Vagina (tissue), 2 donors: ENCODE results near the gene DICER1. TPM values are rescaled to one million over a fixed set of nuclear protein-coding genes. Genes with fewer than 3 reads are reported as not detected.

Source experiments
- DNase-seq, 2 donors: peaks; one replicate each; pipeline ENCODE4 v3.0.0-alpha.2; 2017; ENCODE audit errors: extremely low spot score in 2 of 2
- H3K27ac ChIP-seq: fragments of 200-600 bp; sonication (generic); one replicate; pipeline ENCODE4 v1.5.1; 2019
- H3K27me3 ChIP-seq: fragments of 200-600 bp; sonication (generic); one replicate; pipeline ENCODE4 v1.5.1; 2019
- H3K36me3 ChIP-seq, 2 donors: fragments of 200-600 bp; sonication (generic); one replicate each; pipeline ENCODE4 v1.5.1; 2017 to 2019
- H3K4me1 ChIP-seq: fragments of 200-600 bp; sonication (generic); one replicate; pipeline ENCODE4 v1.5.1; 2019
- H3K4me3 ChIP-seq, 2 donors: fragments of 200-600 bp; sonication (generic); 1 replicate in 1 of 2; 2 replicates in 1 of 2; pipeline ENCODE4 v1.5.1; 2016 to 2019
- H3K9me3 ChIP-seq: fragments of 200-600 bp; sonication (generic); one replicate; pipeline ENCODE4 v1.5.1; 2019
- CTCF ChIP-seq, 3 experiments: fragments of 450-650 bp in 2 of 3; fragments of 200-600 bp in 1 of 3; sonication (generic) in 1 of 3; IDR thresholded peaks; one replicate each; pipeline ENCODE4 v1.5.1; 2017 to 2019; ENCODE audit warnings: antibody characterized with exemption in 3 of 3, mild to moderate bottlenecking in 2 of 3, moderate library complexity in 2 of 3
- POLR2A ChIP-seq, 2 donors: fragments of 450-650 bp; IDR thresholded peaks; one replicate each; pipeline ENCODE4 v1.6.1; 2017; ENCODE audit warnings: antibody characterized with exemption in 2 of 2, mild to moderate bottlenecking in 2 of 2, moderate library complexity in 2 of 2
- POLR2AphosphoS5 ChIP-seq, 2 donors: sonication (generic); formaldehyde crosslinking; IDR thresholded peaks; one replicate each; pipeline ENCODE4 v1.9.0; 2017; ENCODE audit warnings: antibody characterized with exemption in 2 of 2, mild to moderate bottlenecking in 2 of 2, low read depth in 1 of 2; ENCODE audit not compliant: insufficient read depth in 1 of 2
- intact Hi-C: fragments of 100-400 bp; cut with DNase I; formaldehyde crosslinking; loops from one replicate; pipeline ENCODE4 v1.15.1; 2023
- total RNA-seq: library from RNA; depleted of rRNA; stranded (reverse); fragments of >200 nt; gene quantifications from one replicate; pipeline ENCODE4 v1.2.3, GENCODE V29; 2016

DICER1 gene
- total RNA-seq, 1 donor from 2014 or later: 68.3 TPM

GRCh38 chr14:95075789-95076188 lies 81.5 kb downstream of the DICER1 start:
- no peaks in the 10 kb centered on the region for H3K27me3 ChIP-seq
- intact Hi-C loops: no loop called here
- H3K4me3 ChIP-seq: no peak overlapping the region
- no peaks in the 10 kb centered on the region for H3K4me1 ChIP-seq
- TF ChIP-seq CTCF (IDR thresholded peaks at IDR 0.05) (no peak), POLR2A (IDR thresholded peaks at IDR 0.05) (no peak), POLR2AphosphoS5 (IDR thresholded peaks at IDR 0.05; ENCODE audit: insufficient read depth in 1 of 2, low read depth in 1 of 2) (no peak)
- H3K27ac ChIP-seq: no peak overlapping the region
- H3K9me3 ChIP-seq: no peaks in the 10 kb centered on the region
- DNase-seq: peak in 1 of 2 donors; percentile 1
- no peaks in the 10 kb centered on the region for H3K36me3 ChIP-seq

- intact Hi-C loops: no loop called here
- DNase-seq: peak in 1 of 2 donors; percentile 16
- H3K27ac ChIP-seq: no peak overlapping the region
- no peaks in the 10 kb centered on the region for H3K36me3 ChIP-seq
- H3K9me3 ChIP-seq: no peaks in the 10 kb centered on the region
- H3K4me1 ChIP-seq: no peaks in the 10 kb centered on the region
- TF ChIP-seq CTCF (IDR thresholded peaks at IDR 0.05) (no peak), POLR2A (IDR thresholded peaks at IDR 0.05) (no peak), POLR2AphosphoS5 (IDR thresholded peaks at IDR 0.05; ENCODE audit: insufficient read depth in 1 of 2, low read depth in 1 of 2) (no peak)
- H3K27me3 ChIP-seq: peaks cover 3% of the 10 kb centered on the region
- no peak overlapping the region for H3K4me3 ChIP-seq
Measured at GRCh38 chr14:95073947-95074346, 83.4 kb downstream of the DICER1 start.

DNA sequence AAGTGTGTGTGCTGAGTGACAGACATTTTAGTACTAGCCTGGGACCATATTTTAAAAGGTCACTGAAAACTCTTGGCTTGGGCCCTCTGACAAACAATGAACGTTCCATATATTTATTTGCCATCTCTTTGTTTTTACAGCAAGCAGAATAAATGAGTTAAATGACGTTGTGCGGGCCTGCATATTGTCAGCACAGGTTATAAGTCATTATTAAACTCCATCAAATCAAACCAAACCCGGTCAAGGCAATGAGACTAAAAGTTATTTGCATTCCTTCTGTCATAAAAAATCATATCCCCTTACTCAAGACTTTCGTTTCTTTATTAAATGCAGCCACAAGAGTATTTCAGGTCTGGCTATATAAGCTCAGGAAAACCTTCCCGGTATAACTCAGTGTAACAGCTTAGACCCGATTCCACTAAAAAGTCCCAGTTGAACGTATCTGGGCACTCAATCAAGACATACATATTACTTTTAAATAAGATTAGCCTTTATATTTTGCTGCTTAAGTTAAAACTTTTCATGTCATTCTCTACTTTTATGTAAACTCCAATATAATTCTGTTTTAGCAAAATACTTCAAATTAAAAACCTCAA lies 84.9 kb downstream of the DICER1 start:
- DNase-seq: peak in 1 of 2 donors; percentile 10
- Histone ChIP-seq H3K4me1 (no peaks in the 10 kb centered on the region), H3K27ac (no peak overlapping the region), H3K36me3 (no peaks in the 10 kb centered on the region), H3K27me3 (peaks cover 3% of the 10 kb centered on the region), H3K4me3 (no peak overlapping the region), H3K9me3 (no peaks in the 10 kb centered on the region)
- intact Hi-C loops: no loop called here
- TF ChIP-seq CTCF (IDR thresholded peaks at IDR 0.05) (no peak), POLR2AphosphoS5 (IDR thresholded peaks at IDR 0.05; ENCODE audit: insufficient read depth in 1 of 2, low read depth in 1 of 2) (no peak), POLR2A (IDR thresholded peaks at IDR 0.05) (no peak)

DNA sequence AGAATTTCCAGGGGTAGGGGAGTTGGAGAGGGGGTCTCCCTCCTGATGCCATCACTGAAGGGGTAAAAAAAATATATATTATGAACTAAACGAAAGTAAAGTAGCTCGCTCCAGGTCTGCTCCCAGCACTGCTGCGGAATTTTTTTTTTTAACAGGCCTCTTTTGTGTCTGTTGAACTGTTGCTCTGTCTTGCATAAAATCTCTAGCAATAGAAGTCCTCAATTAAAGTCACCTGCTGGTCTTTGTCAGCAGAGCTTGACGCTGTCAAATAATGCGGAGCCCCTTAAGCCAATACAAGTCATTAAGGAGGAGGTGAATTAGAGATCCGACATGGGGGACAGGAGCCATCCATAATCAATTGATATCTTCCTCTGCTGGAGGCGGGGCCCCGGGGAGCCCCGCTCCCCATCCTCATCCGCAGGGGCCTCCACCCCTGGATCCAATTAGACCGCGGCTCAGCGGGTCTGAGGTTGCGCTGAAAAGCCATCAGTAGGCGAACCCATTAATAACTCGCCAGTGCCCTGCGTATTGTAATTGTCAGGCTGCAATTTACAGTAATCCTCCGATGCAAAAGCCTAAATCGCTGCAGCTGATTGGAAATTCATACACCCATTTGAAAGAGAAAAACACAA lies 85.6 kb downstream of the DICER1 start:
- DNase-seq: peak in 1 of 2 donors; percentile 40
- intact Hi-C loops: no loop called here
- TF ChIP-seq POLR2A (IDR thresholded peaks at IDR 0.05) (no peak), POLR2AphosphoS5 (IDR thresholded peaks at IDR 0.05; ENCODE audit: insufficient read depth in 1 of 2, low read depth in 1 of 2) (no peak), CTCF (IDR thresholded peaks at IDR 0.05) (no peak)
- no peaks in the 10 kb centered on the region for H3K9me3 ChIP-seq
- H3K36me3 ChIP-seq: no peaks in the 10 kb centered on the region
- no peak overlapping the region for H3K4me3 ChIP-seq
- H3K4me1 ChIP-seq: no peaks in the 10 kb centered on the region
- H3K27ac ChIP-seq: no peak overlapping the region
- peaks cover 3% of the 10 kb centered on the region for H3K27me3 ChIP-seq

DNA sequence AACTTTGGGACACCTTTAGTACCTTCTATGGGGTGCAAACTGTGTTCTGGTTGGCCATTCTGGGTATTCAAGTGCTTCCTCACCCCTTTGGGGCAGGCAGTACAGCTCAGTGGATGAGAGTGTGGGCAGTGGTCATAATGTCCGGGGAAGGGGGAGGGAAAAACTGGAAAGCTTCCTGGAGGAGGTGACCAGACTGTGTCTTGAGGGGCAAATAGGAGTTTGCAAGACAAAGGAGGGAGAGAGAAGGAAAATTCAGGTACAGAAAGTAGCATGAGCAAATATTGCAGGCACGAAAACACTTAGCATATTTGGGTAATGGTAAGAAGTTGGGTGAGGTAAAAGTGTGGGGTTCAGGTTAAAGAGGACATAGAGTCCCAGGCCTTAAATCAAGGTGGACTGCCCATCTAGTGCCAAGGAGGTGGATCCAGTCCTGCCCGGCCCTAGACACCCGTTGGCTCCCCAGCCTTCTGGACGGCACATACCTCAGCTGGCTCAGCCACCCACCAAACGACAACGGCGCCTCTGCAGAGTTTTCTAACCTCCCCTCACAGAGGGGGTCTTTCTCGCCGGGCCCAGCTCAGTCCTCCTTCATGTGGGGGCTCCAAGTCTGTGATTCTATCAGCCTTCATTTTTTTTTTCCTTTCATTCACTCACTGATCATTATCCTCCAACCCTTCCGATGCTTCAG lies 86.4 kb downstream of the DICER1 start:
- no peaks in the 10 kb centered on the region for H3K36me3 ChIP-seq
- no peak for TF ChIP-seq POLR2A (IDR thresholded peaks at IDR 0.05)
- no peak for TF ChIP-seq CTCF (IDR thresholded peaks at IDR 0.05)
- no peak overlapping the region for H3K4me3 ChIP-seq
- H3K27me3 ChIP-seq: peaks cover 3% of the 10 kb centered on the region
- intact Hi-C loops: no loop called here
- H3K27ac ChIP-seq: no peak overlapping the region
- no peaks in the 10 kb centered on the region for H3K4me1 ChIP-seq
- no peaks in the 10 kb centered on the region for H3K9me3 ChIP-seq
- peak; percentile 64 to 85 for DNase-seq
